Stimulated activated CD8-positive, alpha-beta memory T cell treated with anti-CD3 and anti-CD28 coated beads, Interleukin-7, amount 100 ng/mL, for 4 hours (primary cell): ENCODE results near the gene ARID2.

Experiments used
- DNase-seq, 2 donors: peaks; one replicate each; pipeline ENCODE4 v3.0.0-alpha.2; 2020; ENCODE audit warnings: low read depth in 2 of 2

The ARID2 gene

GRCh38 chr12:45933504-45933903 is 204.0 kb downstream of the ARID2 start:
- no peak for DNase-seq

GRCh38 chr12:45934956-45935355 is 205.4 kb downstream of the ARID2 start:
- no peak for DNase-seq

GRCh38 chr12:45938566-45938965 is 209.1 kb downstream of the ARID2 start:
- no peak for DNase-seq

GRCh38 chr12:45939759-45940158 is 210.3 kb downstream of the ARID2 start:
- no peak for DNase-seq

GRCh38 chr12:45944771-45945170 is 215.3 kb downstream of the ARID2 start:
- DNase-seq, result no peak

- no peak for DNase-seq
Observed at GRCh38 chr12:45946435-45946834, 216.9 kb downstream of the ARID2 start.

GRCh38 chr12:45948546-45948945 is 219.0 kb downstream of the ARID2 start:
- no peak for DNase-seq
